Lower leg skin (tissue), 3 donors: ENCODE measurements around the gene B4GALT6.

Source experiments
- CTCF ChIP-seq, 3 donors: fragments of 450-650 bp; IDR thresholded peaks; one replicate each; pipeline ENCODE4 v1.5.1; 2016; ENCODE audit warnings: antibody characterized with exemption in 3 of 3, mild to moderate bottlenecking in 3 of 3, moderate library complexity in 2 of 3
- POLR2A ChIP-seq, 2 donors: fragments of 450-650 bp; IDR thresholded peaks; one replicate each; pipeline ENCODE4 v1.6.1; 2016 to 2017; ENCODE audit warnings: antibody characterized with exemption in 2 of 2, mild to moderate bottlenecking in 1 of 2, moderate library complexity in 1 of 2

GRCh38 chr18:31655354-31655753, 29.0 kb downstream of the B4GALT6 start:
- TF ChIP-seq CTCF (IDR thresholded peaks at IDR 0.05) (no peak), POLR2A (IDR thresholded peaks at IDR 0.05) (no peak)
